H1 (cell line): ENCODE measurements around the gene CADM2. TPM values are rescaled to one million over a fixed set of nuclear protein-coding genes. Genes with fewer than 3 reads are reported as not detected.

Experiments used
- CTCF ChIA-PET: fragments of 300-600 bp; sonication (Branson Sonifier 250); formaldehyde crosslinking; loops from one replicate; lab custom pipeline; 2021; ENCODE audit not compliant: partially characterized antibody; lab: Charles Lee
- POLR2A ChIA-PET: fragments of 300-600 bp; sonication (Branson Sonifier 250); formaldehyde crosslinking; loops from one replicate; lab custom pipeline; 2021; ENCODE audit warnings: inconsistent platforms; ENCODE audit not compliant: partially characterized antibody; lab: Charles Lee
- DNase-seq, 2 experiments: peaks; one replicate each; pipeline versions ENCODE4 v3.0.0 to v3.0.0-alpha.2; 2010 to 2022; ENCODE audit warnings: low spot score in 2 of 2, low read depth in 1 of 2, mixed read lengths in 1 of 2
- FAIRE-seq: peaks from 2 replicates; lab custom pipeline; 2011; peaks lifted over from hg19 to GRCh38; lab: Jason Lieb, UNC
- H2AFZ ChIP-seq: 2 replicates; pipeline ENCODE4 v1.8.1; 2012; ENCODE audit warnings: low read length, inconsistent platforms
- H2AK5ac ChIP-seq: 2 replicates; pipeline ENCODE4 v1.6.1; 2013; ENCODE audit warnings: low read depth, low read length
- H2BK120ac ChIP-seq: replicated peaks from 2 replicates; pipeline ENCODE3; 2013; ENCODE audit warnings: low read depth, low read length, inconsistent platforms
- H2BK12ac ChIP-seq: 2 replicates; pipeline ENCODE4 v1.6.1; 2013; ENCODE audit warnings: low read depth, low read length
- H2BK15ac ChIP-seq: 2 replicates; pipeline ENCODE4 v1.6.1; 2013; ENCODE audit warnings: low read length
- H2BK20ac ChIP-seq: 2 replicates; pipeline ENCODE4 v1.6.1; 2013; ENCODE audit warnings: low read length
- H2BK5ac ChIP-seq: 2 replicates; pipeline ENCODE4 v1.6.1; 2013; ENCODE audit warnings: low read depth, low read length
- H3K14ac ChIP-seq: 2 replicates; pipeline ENCODE4 v1.6.1; 2013; ENCODE audit warnings: inconsistent platforms; ENCODE audit not compliant: insufficient read length
- H3K18ac ChIP-seq: 2 replicates; pipeline ENCODE4 v1.6.1; 2013; ENCODE audit warnings: low read length; ENCODE audit errors: extremely low read depth
- H3K23ac ChIP-seq: 2 replicates; pipeline ENCODE4 v1.6.1; 2013; ENCODE audit warnings: inconsistent platforms; ENCODE audit not compliant: insufficient read length
- H3K23me2 ChIP-seq: 2 replicates; pipeline ENCODE4 v1.6.1; 2013; ENCODE audit warnings: low read depth, low read length
- H3K27ac ChIP-seq: 2 replicates; pipeline ENCODE4 v1.6.1; 2011; ENCODE audit warnings: low read depth, low read length, inconsistent platforms
- H3K27me3 ChIP-seq, 4 experiments: replicated peaks in 1 of 4; 1 replicate in 1 of 4; 2 replicates in 3 of 4; pipeline versions ENCODE4 v1.6.1 to v1.8.1; 2011 to 2013; ENCODE audit warnings: low read length in 3 of 4, mild to moderate bottlenecking in 3 of 4, inconsistent platforms in 2 of 4, mixed read lengths in 2 of 4, moderate library complexity in 1 of 4; ENCODE audit not compliant: control insufficient read depth in 3 of 4, insufficient read depth in 3 of 4; ENCODE audit errors: extremely low read depth in 1 of 4
- H3K36me3 ChIP-seq, 4 experiments: 2 replicates each; pipeline versions ENCODE4 v1.6.1 to v1.8.1; 2011 to 2013; ENCODE audit warnings: mild to moderate bottlenecking in 4 of 4, low read length in 3 of 4, moderate library complexity in 2 of 4, control low read depth in 1 of 4, inconsistent platforms in 1 of 4; ENCODE audit not compliant: insufficient read depth in 4 of 4, control insufficient read depth in 2 of 4
- H3K4ac ChIP-seq: replicated peaks from 2 replicates; pipeline ENCODE3; 2013; ENCODE audit warnings: low read length, low read depth, mixed read lengths, inconsistent platforms; ENCODE audit not compliant: insufficient read length
- H3K4me1 ChIP-seq, 4 experiments: replicated peaks in 1 of 4; 1 replicate in 1 of 4; 2 replicates in 3 of 4; pipeline versions ENCODE4 v1.6.1 to v1.8.1; 2011 to 2013; ENCODE audit warnings: low read length in 3 of 4, inconsistent platforms in 2 of 4, mixed read lengths in 1 of 4; ENCODE audit not compliant: insufficient read depth in 4 of 4, control insufficient read depth in 3 of 4
- H3K4me2 ChIP-seq, 2 experiments: 2 replicates each; pipeline versions ENCODE4 v1.6.1 to v1.8.1; 2011 to 2013; ENCODE audit warnings: low read depth in 2 of 2, low read length in 2 of 2, control low read depth in 1 of 2, inconsistent platforms in 1 of 2, mild to moderate bottlenecking in 1 of 2; ENCODE audit not compliant: insufficient read depth in 1 of 2
- H3K4me3 ChIP-seq, 4 experiments: fragments of 200-600, 300-600 bp in 1 of 4; sonication (generic), shearing (Covaris generic), sonication (Bioruptor Twin) in 1 of 4; 2 replicates each; pipeline versions ENCODE4 v1.5.1 to v1.8.1; 2011 to 2016; ENCODE audit warnings: low read length in 4 of 4, low read depth in 3 of 4, control low read depth in 2 of 4, inconsistent platforms in 2 of 4, mild to moderate bottlenecking in 2 of 4, mixed read lengths in 1 of 4, moderate library complexity in 1 of 4; ENCODE audit not compliant: insufficient read depth in 2 of 4; ENCODE audit errors: extremely low read depth in 1 of 4
- H3K56ac ChIP-seq: replicated peaks from 2 replicates; pipeline ENCODE3; 2013; ENCODE audit warnings: low read depth, mild to moderate bottlenecking, mixed read lengths, low read length, inconsistent platforms; ENCODE audit not compliant: insufficient read length
- H3K79me1 ChIP-seq: 2 replicates; pipeline ENCODE4 v1.6.1; 2013; ENCODE audit warnings: low read depth, low read length, control low read depth
- H3K79me2 ChIP-seq, 2 experiments: 2 replicates each; pipeline versions ENCODE4 v1.6.1 to v1.8.1; 2012 to 2013; ENCODE audit warnings: low read length in 2 of 2, mild to moderate bottlenecking in 2 of 2, inconsistent platforms in 1 of 2; ENCODE audit not compliant: insufficient read depth in 2 of 2, control insufficient read depth in 1 of 2
- H3K9ac ChIP-seq, 4 experiments: replicated peaks in 1 of 4; 1 replicate in 1 of 4; 2 replicates in 3 of 4; pipeline versions ENCODE4 v1.6.1 to v1.8.1; 2011 to 2013; ENCODE audit warnings: low read depth in 3 of 4, low read length in 3 of 4, control low read depth in 2 of 4, mild to moderate bottlenecking in 2 of 4, moderate library complexity in 2 of 4, inconsistent platforms in 1 of 4; ENCODE audit errors: extremely low read depth in 1 of 4
- H3K9me3 ChIP-seq, 2 experiments: 2 replicates each; pipeline versions ENCODE4 v1.6.1 to v1.8.1; 2012 to 2013; ENCODE audit warnings: mild to moderate bottlenecking in 2 of 2, moderate library complexity in 2 of 2, control low read depth in 1 of 2, inconsistent platforms in 1 of 2, low read depth in 1 of 2, low read length in 1 of 2, mixed read lengths in 1 of 2; ENCODE audit not compliant: insufficient read depth in 2 of 2
- H4K20me1 ChIP-seq, 2 experiments: replicated peaks in 1 of 2; 2 replicates each; pipeline versions ENCODE3 to v1.8.1; 2011 to 2013; ENCODE audit warnings: inconsistent platforms in 2 of 2, low read length in 2 of 2, mild to moderate bottlenecking in 1 of 2; ENCODE audit not compliant: insufficient read depth in 2 of 2, control insufficient read depth in 1 of 2
- H4K5ac ChIP-seq: 2 replicates; pipeline ENCODE4 v1.6.1; 2013; ENCODE audit warnings: low read length, low read depth, mixed read lengths, inconsistent platforms; ENCODE audit not compliant: insufficient read length
- H4K8ac ChIP-seq: 2 replicates; pipeline ENCODE4 v1.8.0; 2013; ENCODE audit warnings: mild to moderate bottlenecking, moderate library complexity, low read length, inconsistent platforms; ENCODE audit not compliant: insufficient read depth; ENCODE audit errors: extremely low read depth
- H4K91ac ChIP-seq: replicated peaks from 2 replicates; pipeline ENCODE3; 2013; ENCODE audit warnings: low read length, mixed read lengths, inconsistent platforms; ENCODE audit not compliant: insufficient read length
- ATF3 ChIP-seq: IDR thresholded peaks from 2 replicates; pipeline ENCODE4 v1.6.1; 2011; ENCODE audit warnings: low read depth, mild to moderate bottlenecking, low read length; ENCODE audit not compliant: insufficient read depth
- CHD2 ChIP-seq: IDR thresholded peaks from 2 replicates; pipeline ENCODE4 v1.6.1; 2012; ENCODE audit warnings: low read length, improper control_type of control experiment
- E2F6 ChIP-seq: IDR thresholded peaks from 2 replicates; pipeline ENCODE4 v1.6.1; 2012; ENCODE audit warnings: inconsistent platforms
- EZH2 ChIP-seq: fragments of 200-600 bp; sonication (generic); IDR thresholded peaks from 2 replicates; pipeline ENCODE4 v1.7.1; 2012; ENCODE audit warnings: low read depth, mild to moderate bottlenecking, moderate library complexity, low read length, inconsistent platforms; ENCODE audit not compliant: severe bottlenecking
- KDM5A ChIP-seq: fragments of 200-600 bp; IDR thresholded peaks from 2 replicates; pipeline ENCODE4 v1.7.1; 2012; ENCODE audit warnings: mild to moderate bottlenecking, low read length, inconsistent platforms, mixed read lengths
- MAX ChIP-seq: IDR thresholded peaks from 2 replicates; pipeline ENCODE4 v1.6.1; 2012; ENCODE audit warnings: inconsistent platforms
- NRF1 ChIP-seq: IDR thresholded peaks from 2 replicates; pipeline ENCODE4 v1.6.1; 2011; ENCODE audit warnings: mild to moderate bottlenecking, low read depth, low read length, improper control_type of control experiment
- POLR2AphosphoS5 ChIP-seq: IDR thresholded peaks from 2 replicates; pipeline ENCODE4 v1.6.1; 2011; ENCODE audit warnings: low read depth, low read length
- RNF2 ChIP-seq: fragments of 200-900, 300-1000 bp; sonication (generic); IDR thresholded peaks from 2 replicates; pipeline ENCODE4 v1.7.1; 2016; ENCODE audit warnings: borderline replicate concordance, low read depth, mild to moderate bottlenecking, antibody characterized with exemption, low read length; ENCODE audit not compliant: poor library complexity, severe bottlenecking; ENCODE audit errors: missing control alignments
- SIN3A ChIP-seq, 2 experiments: IDR thresholded peaks in 1 of 2; conservative IDR thresholded peaks in 1 of 2; 2 replicates each; pipeline ENCODE4 v1.6.1; 2011 to 2012; ENCODE audit warnings: low read length in 2 of 2, improper control_type of control experiment in 1 of 2, low read depth in 1 of 2, mild to moderate bottlenecking in 1 of 2
- SUZ12 ChIP-seq: fragments of 200-600 bp; sonication (generic); IDR thresholded peaks from 2 replicates; pipeline ENCODE4 v1.6.1; 2012; ENCODE audit warnings: mild to moderate bottlenecking, inconsistent platforms, low read length, moderate library complexity, mixed read lengths
- TCF12 ChIP-seq: IDR thresholded peaks from 2 replicates; pipeline ENCODE4 v1.6.1; 2011; ENCODE audit warnings: low read depth, mild to moderate bottlenecking, low read length
- YY1 ChIP-seq: IDR thresholded peaks from 2 replicates; pipeline ENCODE4 v1.6.1; 2011; ENCODE audit warnings: low read depth, mild to moderate bottlenecking, low read length
- WGBS, 2 experiments: shearing (Covaris generic) in 1 of 2; methylation state at CpG; one replicate each; pipeline versions ENCODE4 v1.1.6 to v1.1.7; 2013 to 2015; ENCODE audit warnings: low lambda C conversion rate in 2 of 2, mixed read lengths in 2 of 2, inconsistent platforms in 1 of 2, low coverage in 1 of 2, missing lambda C conversion rate in 1 of 2; ENCODE audit not compliant: insufficient replicate concordance in 2 of 2, insufficient coverage in 1 of 2, insufficient read length in 1 of 2; ENCODE audit errors: extremely low coverage in 1 of 2, missing lambda C conversion rate in 1 of 2; 5-methylcytosine and 5-hydroxymethylcytosine counted together
- polyA plus RNA-seq, 7 experiments: library from polyadenylated mRNA; depleted of rRNA in 3 of 7; stranded (reverse) in 5 of 7; unstranded in 2 of 7; fragments of >200 nt in 5 of 7; fragments of 200-250 nt in 2 of 7; gene quantifications; 1 replicate in 5 of 7; 2 replicates in 1 of 7; 4 replicates in 1 of 7; pipeline versions ENCODE4 v1.2.1 to v1.2.3, GENCODE V29; 2011 to 2013; ENCODE audit warnings: missing spikeins in 2 of 7, mixed read lengths in 2 of 7
- total RNA-seq: library from RNA; stranded (reverse); fragmentation: NEBNext Ultra II Directional; extraction: Animal tissue kit (Norgen Biotek cat#: 25700); gene quantifications from 2 replicates; pipeline ENCODE4 v1.2.1, GENCODE V29; 2021

Gene CADM2
- total and polyA plus RNA-seq, 2 of the 8 experiments (the other 6 are each of a cell fraction or from before 2014, with no cell fraction given): 14.9 to 20.9 TPM

- Histone ChIP-seq H3K4ac (no peak overlapping the region), H3K18ac (no peak overlapping the region), H3K79me2 (no peaks in the 10 kb centered on the region), H4K91ac (no peak overlapping the region), H2BK120ac (no peak overlapping the region), H3K79me1 (no peaks in the 10 kb centered on the region), H3K27me3 (no peaks in the 10 kb centered on the region), H3K23me2 (no peaks in the 10 kb centered on the region), H4K20me1 (no peaks in the 10 kb centered on the region), H3K27ac (no peak overlapping the region), H3K14ac (no peak overlapping the region), H2AFZ (no peak overlapping the region), H2BK12ac (no peak overlapping the region), H2AK5ac (no peak overlapping the region), H4K5ac (no peak overlapping the region), H3K4me1 (no peaks in the 10 kb centered on the region), H3K23ac (no peak overlapping the region), H2BK5ac (no peak overlapping the region), H3K9me3 (no peaks in the 10 kb centered on the region), H3K36me3 (no peaks in the 10 kb centered on the region), H3K9ac (no peak overlapping the region), H2BK20ac (no peak overlapping the region), H4K8ac (no peak overlapping the region), H3K4me2 (no peak overlapping the region), H3K56ac (no peak overlapping the region), H3K4me3 (no peak overlapping the region), H2BK15ac (no peak overlapping the region)
- DNase-seq: no peak
- WGBS, 2 experiments: 93% methylated on average over 4 of the region's 4 CpGs; no CpG with 5 or more reads in 1 of the 2 experiments
- FAIRE-seq: no peak
- ChIA-PET CTCF (no interaction called here), POLR2A (no interaction called here)
- TF ChIP-seq POLR2AphosphoS5: no peak
- TF ChIP-seq EZH2: no peak
- TF ChIP-seq YY1: no peak
- TF ChIP-seq ATF3: no peak
- TF ChIP-seq NRF1: no peak
- no peak for TF ChIP-seq RNF2
- no peak for TF ChIP-seq SUZ12
- TF ChIP-seq MAX: no peak
- TF ChIP-seq TCF12: no peak
- no peak for TF ChIP-seq E2F6
- TF ChIP-seq CHD2: no peak
- TF ChIP-seq SIN3A (conservative IDR thresholded peaks at IDR 0.05 in 1 of 2, IDR thresholded peaks at IDR 0.05 in 1 of 2; ENCODE audit: low read depth in 1 of 2, low read length in 2 of 2): no peak
- TF ChIP-seq KDM5A: no peak
These were observed 396.8 kb downstream of the CADM2 start for GRCh38 chr3:85355572-85355971.
